Right lobe of liver (tissue), 6 donors: ENCODE data around the gene PLA2G2C. TPM values are rescaled to one million over a fixed set of nuclear protein-coding genes. Genes with fewer than 3 reads are reported as not detected.

Experiments used
- ATAC-seq, 4 donors: fragments of 200-7000 bp; cut with Tn5 transposase; one replicate each; pipeline ENCODE4 v1.9.1; 2020; ENCODE audit warnings: mild to moderate bottlenecking in 4 of 4, moderate library complexity in 4 of 4
- DNase-seq, 3 donors: peaks; one replicate each; pipeline ENCODE4 v3.0.0-alpha.2; 2020
- H3K27ac ChIP-seq, 3 donors: fragments of 200-600 bp; one replicate each; pipeline ENCODE4 v1.8.0; 2022
- H3K27me3 ChIP-seq, 2 donors: fragments of 200-600 bp; one replicate each; pipeline ENCODE4 v1.8.0; 2022
- H3K36me3 ChIP-seq, 4 donors: fragments of 200-600 bp; sonication (generic) in 1 of 4; one replicate each; pipeline versions ENCODE4 v1.5.1 to v1.8.0; 2017 to 2022; ENCODE audit warnings: control low read depth in 1 of 4
- H3K4me1 ChIP-seq, 4 donors: fragments of 200-600 bp; sonication (generic) in 1 of 4; one replicate each; pipeline versions ENCODE4 v1.5.1 to v1.8.0; 2017 to 2022; ENCODE audit warnings: control low read depth in 1 of 4
- H3K4me3 ChIP-seq, 3 donors: fragments of 200-600 bp; one replicate each; pipeline ENCODE4 v1.8.0; 2022
- H3K9me3 ChIP-seq, 4 donors: fragments of 200-600 bp; sonication (generic) in 1 of 4; one replicate each; pipeline versions ENCODE4 v1.5.1 to v1.8.0; 2017 to 2022; ENCODE audit warnings: control low read depth in 1 of 4
- CTCF ChIP-seq, 4 donors: fragments of 200-600 bp in 3 of 4; fragments of 450-650 bp in 1 of 4; IDR thresholded peaks; one replicate each; pipeline versions ENCODE4 v1.5.1 to v1.8.0; 2016 to 2022; ENCODE audit warnings: antibody characterized with exemption in 4 of 4, mild to moderate bottlenecking in 2 of 4
- POLR2A ChIP-seq: fragments of 450-650 bp; IDR thresholded peaks from one replicate; pipeline ENCODE4 v1.6.1; 2017; ENCODE audit warnings: antibody characterized with exemption, mild to moderate bottlenecking
- WGBS: methylation state at CpG from one replicate; pipeline ENCODE4 v1.1.6; 2018; ENCODE audit warnings: low coverage, low lambda C conversion rate; ENCODE audit not compliant: insufficient coverage; ENCODE audit errors: missing lambda C conversion rate; 5-methylcytosine and 5-hydroxymethylcytosine counted together
- intact Hi-C, 2 donors: fragments of 100-400 bp; cut with DNase I; formaldehyde crosslinking; loops; one replicate each; pipeline versions ENCODE4 v1.11.2 to v1.14.1; 2022
- total RNA-seq, 6 experiments: library from RNA; depleted of rRNA in 2 of 6; stranded (reverse); fragments of >200 nt in 2 of 6; fragmentation: NEBNext Ultra II Directional in 3 of 6; extraction: Animal tissue kit (Norgen Biotek cat#: 25700) in 3 of 6; gene quantifications; one replicate each; pipeline versions ENCODE4 v1.1.0 to v1.2.4, GENCODE V29; 2016 to 2023
- donor health status: DM: no; HTN: yes; CAD: no.
- donor health status: DM: no; HTN: no; CAD: no.
- donor health status: DM: no; HTN: no; CAD: no.
- donor health status: DM: no; HTN: yes; CAD: no.
- donor health status: DM: no; HTN: yes; CAD: no.

The PLA2G2C gene
- total RNA-seq, 6 experiments from 2014 or later, result not detected

GRCh38 chr1:20182415-20182814 is 3.9 kb downstream of the PLA2G2C start:
- Histone ChIP-seq H3K4me3 (no peak overlapping the region), H3K27ac (peak overlapping the region in 1 of 3 donors; percentile 48), H3K36me3 (no peaks in the 10 kb centered on the region), H3K4me1 (peaks cover 0 to 40% (median 16%) of the 10 kb centered on the region in 4 donors), H3K27me3 (no peaks in the 10 kb centered on the region), H3K9me3 (no peaks in the 10 kb centered on the region)
- DNase-seq (no peak), ATAC-seq (no peak)
- intact Hi-C loops, result no loop called here
- TF ChIP-seq POLR2A (no peak), CTCF (IDR thresholded peaks at IDR 0.05) (no peak)

- no peaks in the 10 kb centered on the region for H3K9me3 ChIP-seq
- no peak for TF ChIP-seq POLR2A
- TF ChIP-seq CTCF (IDR thresholded peaks at IDR 0.05), result no peak
- no peaks in the 10 kb centered on the region for H3K36me3 ChIP-seq
- H3K4me3 ChIP-seq, result no peak overlapping the region
- no peak overlapping the region for H3K27ac ChIP-seq
- no peaks in the 10 kb centered on the region for H3K27me3 ChIP-seq
- WGBS, result 77% methylated on average over 3 of the region's 3 CpGs
- ATAC-seq (no peak), DNase-seq (no peak)
- intact Hi-C loops, result no loop called here
- H3K4me1 ChIP-seq, result peaks cover 0 to 24% (median 9%) of the 10 kb centered on the region in 4 donors
Measured at GRCh38 chr1:20180844-20181207, 5.5 kb downstream of the PLA2G2C start.

GRCh38 chr1:20180129-20180843 is 6.0 kb downstream of the PLA2G2C start:
- ATAC-seq (no peak), DNase-seq (no peak)
- WGBS, result 95% methylated on average over 3 of the region's 6 CpGs
- H3K4me1 ChIP-seq, result peaks cover 0 to 20% (median 9%) of the 10 kb centered on the region in 4 donors
- H3K27ac ChIP-seq, result no peak overlapping the region
- H3K27me3 ChIP-seq, result no peaks in the 10 kb centered on the region
- intact Hi-C loops, result no loop called here
- H3K36me3 ChIP-seq, result no peaks in the 10 kb centered on the region
- H3K4me3 ChIP-seq, result no peak overlapping the region
- no peak for TF ChIP-seq CTCF (IDR thresholded peaks at IDR 0.05)
- TF ChIP-seq POLR2A, result no peak
- no peaks in the 10 kb centered on the region for H3K9me3 ChIP-seq

- ATAC-seq, result no peak
- intact Hi-C loops, result no loop called here
- Histone ChIP-seq H3K9me3 (no peaks in the 10 kb centered on the region), H3K36me3 (no peaks in the 10 kb centered on the region), H3K27me3 (no peaks in the 10 kb centered on the region), H3K4me1 (peaks cover 0 to 16% (median 6%) of the 10 kb centered on the region in 4 donors), H3K27ac (no peak overlapping the region), H3K4me3 (no peak overlapping the region)
- DNase-seq, result no peak
- TF ChIP-seq POLR2A (no peak), CTCF (IDR thresholded peaks at IDR 0.05) (no peak)
- 80% methylated on average over 1 of the region's 2 CpGs for WGBS
Measured at GRCh38 chr1:20179371-20180128, 6.8 kb downstream of the PLA2G2C start.
